Activated CD4-positive, alpha-beta T cell treated with anti-CD3 and anti-CD28 coated beads, Interleukin-2, amount 50 U/mL, for 48 hours (primary cell): ENCODE measurements around the gene BMF.

Experiments used
- DNase-seq, 2 experiments: peaks; one replicate each; pipeline ENCODE4 v3.0.0-alpha.2; 2020

Gene BMF

DNA sequence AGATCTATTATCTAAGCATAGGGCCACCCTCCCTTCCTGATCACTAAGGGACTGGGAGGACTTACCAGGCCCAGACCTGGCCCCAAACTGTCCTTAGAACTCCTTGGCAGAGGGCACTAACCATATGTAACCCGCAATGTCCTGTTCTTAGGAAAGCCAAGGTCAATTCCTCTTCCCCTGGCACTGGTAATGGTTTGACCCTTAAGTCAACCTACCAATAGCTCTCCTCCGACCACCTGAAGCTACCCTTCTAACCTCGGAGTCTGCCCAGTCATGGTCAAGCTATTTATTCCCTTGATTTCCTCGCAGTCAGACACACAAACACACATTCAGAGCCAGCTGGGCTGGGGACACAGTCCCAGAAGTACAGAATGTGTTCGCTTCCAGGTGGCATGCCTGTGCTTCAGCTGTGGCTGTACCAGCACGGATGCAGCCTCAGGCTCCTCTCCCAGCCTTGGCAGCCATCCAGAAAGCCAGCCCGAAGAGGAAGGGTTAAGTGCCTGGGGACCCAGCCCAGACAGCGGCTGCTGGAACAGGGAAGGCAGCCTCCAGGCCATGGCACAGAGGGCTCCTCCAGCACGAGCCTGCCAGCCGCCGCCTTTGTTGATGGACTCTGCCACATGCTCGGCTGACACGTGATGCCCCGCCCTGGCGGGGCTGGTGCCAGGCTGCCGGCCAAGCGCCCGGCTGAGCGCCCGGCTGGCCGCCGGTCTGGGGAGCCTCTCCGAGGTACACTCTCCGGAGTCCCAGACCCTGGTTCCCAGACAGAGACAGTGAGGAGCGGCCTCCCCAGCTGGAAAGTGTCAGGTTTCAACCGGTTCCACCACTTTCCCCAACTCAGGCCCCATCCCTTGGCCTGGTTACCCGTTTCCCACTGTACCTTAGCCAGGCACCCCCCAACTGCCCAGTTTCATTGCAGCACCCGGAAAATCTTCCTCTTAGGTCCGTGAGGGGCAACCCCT is 5.5 kb downstream of the BMF start:
- DNase-seq: no peak

- no peak for DNase-seq
Measured at GRCh38 chr15:40100947-40101905, 7.5 kb downstream of the BMF start.

DNA sequence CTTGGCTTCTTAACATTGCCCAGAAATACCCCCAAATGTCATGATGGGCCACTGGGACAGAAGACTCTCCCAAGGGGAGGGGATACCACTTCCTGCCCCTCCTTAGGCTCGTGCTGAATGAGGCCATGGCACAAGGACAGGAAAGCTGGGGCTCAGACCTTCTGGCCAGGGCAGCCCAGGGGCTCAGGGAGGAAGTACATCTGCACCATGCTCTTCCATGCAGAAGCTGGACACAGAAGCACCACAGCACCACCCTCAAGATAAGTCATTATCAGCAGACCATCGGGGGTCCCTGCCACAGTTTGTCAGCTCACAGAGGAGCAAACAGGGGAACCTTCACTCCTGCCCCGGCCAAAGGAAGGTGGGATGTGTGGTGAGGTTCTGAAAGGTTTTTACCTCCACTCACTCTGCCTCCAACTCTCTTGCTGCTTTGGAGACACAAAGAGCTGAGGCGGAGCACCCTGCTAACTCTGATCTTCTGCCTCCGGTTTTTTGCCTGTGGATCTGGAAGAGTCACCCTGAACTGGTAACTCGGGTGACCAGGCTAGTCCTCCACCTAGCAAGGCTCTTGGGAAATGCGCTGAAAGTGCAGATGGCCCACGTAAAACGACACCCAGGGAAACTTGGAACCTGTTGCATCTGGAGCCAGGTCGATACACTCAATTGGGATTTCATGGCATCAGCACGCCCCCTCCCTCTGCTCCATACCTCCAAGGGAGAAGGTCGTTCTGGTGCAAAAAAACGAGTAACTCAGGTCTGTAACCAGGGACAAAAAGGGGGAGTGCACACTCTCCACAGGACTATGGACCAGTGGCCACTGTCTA is 8.3 kb downstream of the BMF start:
- DNase-seq: no peak

GRCh38 chr15:40098489-40099261 is 10.0 kb downstream of the BMF start:
- peak; percentile 69 to 78 for DNase-seq

- DNase-seq: no peak
Measured at GRCh38 chr15:40097968-40098476, 10.7 kb downstream of the BMF start.

DNA sequence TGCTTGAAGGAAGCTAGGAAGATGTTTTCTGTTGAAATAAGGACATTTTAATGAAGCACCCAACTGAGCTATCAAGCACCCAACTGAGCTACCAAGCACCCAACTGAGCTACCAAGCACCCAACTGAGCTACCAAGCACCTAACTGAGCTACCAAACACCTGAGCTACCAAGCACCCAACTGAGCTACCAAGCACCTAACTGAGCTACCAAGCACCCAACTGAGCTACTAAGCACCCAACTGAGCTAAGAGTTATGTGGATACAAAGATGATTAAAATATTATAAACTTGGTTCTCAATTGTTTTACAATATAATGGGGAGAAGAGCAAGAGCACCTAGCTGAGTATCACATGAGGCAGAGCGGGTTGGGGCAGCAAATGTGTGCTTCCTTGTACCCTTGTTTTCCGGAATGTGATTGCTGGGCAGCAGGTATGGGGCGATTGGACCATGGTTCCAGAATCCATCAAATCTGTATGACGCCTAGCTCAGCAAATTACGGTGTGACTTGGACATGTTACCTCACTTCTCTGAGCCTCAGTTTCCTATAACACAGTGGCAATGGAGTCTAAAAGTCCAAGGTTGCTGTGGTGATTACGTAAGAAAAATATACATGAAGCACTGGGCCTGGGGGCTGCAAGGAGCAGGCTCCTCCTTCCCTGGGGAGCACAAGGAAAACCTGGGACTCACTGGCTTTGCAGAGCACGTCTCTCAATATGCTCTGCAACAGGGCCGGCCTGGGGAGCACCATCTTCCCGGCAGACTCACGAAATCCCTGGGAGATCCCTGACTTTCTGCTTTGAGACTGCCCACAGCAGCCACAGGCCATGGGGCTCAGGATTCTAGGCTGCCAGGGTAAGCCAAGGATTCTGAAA is 11.3 kb downstream of the BMF start:
- DNase-seq: no peak

GRCh38 chr15:40096094-40096891 is 12.4 kb downstream of the BMF start:
- DNase-seq: no peak

- DNase-seq: no peak
Measured at GRCh38 chr15:40095371-40096093, 13.1 kb downstream of the BMF start.

- no peak for DNase-seq
Measured at GRCh38 chr15:40094156-40094555, 14.5 kb downstream of the BMF start.

DNA sequence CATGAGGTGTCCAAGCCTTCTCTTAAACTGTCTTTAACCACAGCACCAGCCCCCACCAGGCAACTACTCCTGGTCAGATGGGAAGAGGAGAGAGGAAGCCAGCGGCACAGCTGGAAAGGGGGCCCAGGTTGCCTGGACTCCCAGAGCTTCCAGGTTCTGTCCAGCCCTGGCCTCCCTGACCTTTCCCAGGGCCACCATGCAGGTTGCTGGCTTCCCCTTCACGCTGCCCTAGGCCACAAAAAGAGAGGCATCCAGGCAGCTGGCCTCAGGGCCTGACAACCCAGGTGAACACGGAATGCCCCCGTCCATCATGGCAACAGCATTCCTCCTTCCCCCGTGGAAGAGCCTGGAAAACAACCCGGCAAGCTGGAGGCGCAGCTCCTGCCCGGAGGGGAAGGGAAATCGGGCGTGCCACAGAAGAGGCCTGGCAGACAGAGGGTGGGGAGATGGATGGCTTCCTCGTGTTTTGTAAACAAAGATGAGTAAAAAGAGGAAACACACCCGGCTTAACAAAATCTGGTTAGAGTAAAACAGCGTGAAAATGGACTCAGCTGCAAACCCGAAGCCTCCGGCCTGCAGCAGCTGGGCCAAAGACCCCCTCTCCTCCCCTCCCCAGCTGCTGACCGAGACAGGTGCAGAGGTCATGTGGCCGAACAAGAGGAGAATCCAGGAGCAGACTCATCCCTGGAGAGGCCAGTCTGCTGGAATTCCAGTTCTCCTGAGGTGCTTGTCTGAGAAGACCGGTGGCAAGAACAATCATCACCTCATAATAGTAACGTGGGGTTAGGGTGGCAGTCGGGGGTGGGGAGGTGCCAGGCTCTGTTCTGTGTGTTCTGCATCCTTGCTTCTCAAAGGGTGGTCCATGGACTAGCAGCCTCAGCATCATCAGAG is 15.5 kb downstream of the BMF start:
- no peak for DNase-seq

GRCh38 chr15:40092256-40092978 is 16.3 kb downstream of the BMF start:
- no peak for DNase-seq

DNA sequence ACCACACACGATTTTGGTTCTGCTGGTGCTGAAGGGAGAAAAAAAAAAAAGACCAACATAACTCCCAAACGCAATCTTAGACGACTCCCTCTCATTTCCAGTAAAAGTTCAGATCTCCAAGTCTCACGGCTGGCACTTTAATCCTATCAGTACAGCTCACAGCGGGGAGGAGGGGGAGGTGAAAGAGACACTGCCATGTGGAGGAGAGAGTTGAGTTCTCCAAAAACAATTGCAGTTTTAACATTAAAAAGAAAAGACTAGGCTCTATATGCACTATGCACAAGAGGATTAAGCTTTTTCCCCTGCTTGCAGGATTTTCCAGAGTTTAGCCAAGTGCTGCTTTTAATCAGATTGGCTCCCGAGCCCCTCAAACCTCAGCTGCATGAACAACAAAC is 16.8 kb downstream of the BMF start:
- no peak for DNase-seq

DNA sequence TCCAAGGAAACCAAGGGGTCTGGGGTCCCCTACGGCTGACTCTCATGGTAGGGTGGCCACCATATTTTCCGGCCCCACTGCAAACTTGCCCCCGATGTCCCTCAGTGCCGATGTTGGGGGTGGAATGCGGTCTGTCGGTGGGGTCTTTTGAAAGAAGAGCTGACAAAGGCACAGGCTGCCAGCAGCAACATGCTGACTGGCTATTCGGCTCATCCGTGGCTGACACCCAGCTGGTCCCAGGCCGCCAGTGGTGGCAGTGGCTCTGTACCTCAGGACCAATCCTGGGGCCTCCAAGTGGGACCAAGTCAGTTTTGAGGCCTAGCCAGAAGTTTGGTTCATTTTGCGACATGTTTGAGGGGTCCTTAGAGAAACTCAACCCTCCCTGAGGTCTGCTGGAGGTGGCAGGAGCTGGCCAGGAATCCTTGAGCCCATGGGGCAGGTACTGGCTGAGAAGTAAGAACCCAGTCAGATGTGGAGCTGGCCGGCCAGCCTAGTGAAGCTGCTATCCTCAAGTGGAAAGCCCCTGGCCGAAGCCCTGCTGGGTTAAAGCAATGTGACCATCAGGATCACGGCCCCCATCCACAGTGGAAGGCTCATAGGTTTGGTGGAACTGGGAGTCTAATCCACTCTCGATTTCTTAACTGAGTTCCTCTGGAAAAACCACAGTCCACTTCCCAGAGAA is 17.8 kb downstream of the BMF start:
- DNase-seq: no peak

- DNase-seq: no peak
Measured at GRCh38 chr15:40088929-40089755, 19.5 kb downstream of the BMF start.
